DOHH2 (cell line): ENCODE measurements around the gene ONECUT3.

Experiments
- EZH2phosphoT487 ChIP-seq: fragments of 200-600 bp; sonication (generic); IDR thresholded peaks from 2 replicates; pipeline ENCODE4 v1.6.1; 2017; ENCODE audit warnings: borderline replicate concordance, mild to moderate bottlenecking, antibody characterized with exemption, low read length, moderate library complexity, mixed read lengths
- TF ChIP-seq, protein P1 (sequence below): fragments of 200-600 bp; sonication (generic); IDR thresholded peaks from one replicate; pipeline ENCODE4 v1.5.1; 2014; ENCODE audit warnings: antibody characterized with exemption, mild to moderate bottlenecking, low read depth, low read length; ENCODE audit not compliant: poor library complexity, severe bottlenecking

DNA sequence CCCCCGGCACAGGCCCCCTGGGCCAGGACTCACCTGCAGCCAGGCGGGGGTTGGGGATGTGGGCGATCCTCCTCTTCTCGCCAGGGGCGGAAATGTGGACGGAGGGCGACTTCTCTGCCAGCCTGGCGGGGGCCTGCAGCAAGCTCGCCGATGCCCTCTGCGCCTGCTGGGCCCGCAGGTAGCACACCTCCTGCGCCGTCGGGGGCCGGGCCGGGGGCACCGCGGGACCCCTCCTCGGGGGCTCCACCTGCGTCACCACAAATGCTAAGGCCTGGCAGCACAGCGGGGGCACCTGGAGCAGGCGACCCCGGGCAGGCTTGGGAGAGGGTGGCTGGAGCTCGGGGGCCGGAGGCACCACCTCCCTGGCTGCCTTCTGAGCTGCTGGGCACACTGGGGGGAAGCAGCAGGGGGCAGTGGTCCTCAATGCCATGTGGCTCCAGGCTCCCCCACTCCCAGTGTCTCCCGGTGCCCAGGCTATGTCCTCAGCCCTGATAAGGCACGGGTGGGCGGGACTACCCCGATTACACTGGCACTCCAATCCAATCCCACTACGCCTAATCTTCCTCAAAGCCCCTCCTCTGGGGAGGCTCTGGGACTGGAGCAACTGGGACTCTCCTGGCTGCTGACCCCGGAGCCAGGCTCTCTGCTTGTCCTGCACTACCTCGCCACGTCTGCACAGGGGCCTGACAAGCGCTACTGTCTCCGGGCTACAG is 70.4 kb downstream of the ONECUT3 start:
- TF ChIP-seq, protein P1, sequence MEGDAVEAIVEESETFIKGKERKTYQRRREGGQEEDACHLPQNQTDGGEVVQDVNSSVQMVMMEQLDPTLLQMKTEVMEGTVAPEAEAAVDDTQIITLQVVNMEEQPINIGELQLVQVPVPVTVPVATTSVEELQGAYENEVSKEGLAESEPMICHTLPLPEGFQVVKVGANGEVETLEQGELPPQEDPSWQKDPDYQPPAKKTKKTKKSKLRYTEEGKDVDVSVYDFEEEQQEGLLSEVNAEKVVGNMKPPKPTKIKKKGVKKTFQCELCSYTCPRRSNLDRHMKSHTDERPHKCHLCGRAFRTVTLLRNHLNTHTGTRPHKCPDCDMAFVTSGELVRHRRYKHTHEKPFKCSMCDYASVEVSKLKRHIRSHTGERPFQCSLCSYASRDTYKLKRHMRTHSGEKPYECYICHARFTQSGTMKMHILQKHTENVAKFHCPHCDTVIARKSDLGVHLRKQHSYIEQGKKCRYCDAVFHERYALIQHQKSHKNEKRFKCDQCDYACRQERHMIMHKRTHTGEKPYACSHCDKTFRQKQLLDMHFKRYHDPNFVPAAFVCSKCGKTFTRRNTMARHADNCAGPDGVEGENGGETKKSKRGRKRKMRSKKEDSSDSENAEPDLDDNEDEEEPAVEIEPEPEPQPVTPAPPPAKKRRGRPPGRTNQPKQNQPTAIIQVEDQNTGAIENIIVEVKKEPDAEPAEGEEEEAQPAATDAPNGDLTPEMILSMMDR = no peak
- no peak for TF ChIP-seq EZH2phosphoT487
